Measurements from ENCODE around the gene PIK3AP1.

The PIK3AP1 gene

GRCh38 chr10:96663797-96664196 is 56.5 kb downstream of the PIK3AP1 start:
- no peak overlapping the region for H3K4me3 ChIP-seq (ENCODE audit: low read length)
- no peaks in the 10 kb centered on the region for H3K9me3 ChIP-seq (ENCODE audit: insufficient read depth, low read depth, low read length)
- H3K9ac ChIP-seq (ENCODE audit: low read depth, low read length) = no peak overlapping the region
- H3K36me3 ChIP-seq (ENCODE audit: insufficient read depth, low read depth, low read length) = no peaks in the 10 kb centered on the region
- no peaks in the 10 kb centered on the region for H3K27me3 ChIP-seq (ENCODE audit: insufficient read depth, low read length)
- no peaks in the 10 kb centered on the region for H3K4me1 ChIP-seq (ENCODE audit: insufficient read depth, low read length)
- no peak overlapping the region for H3K27ac ChIP-seq (ENCODE audit: low read length)

- no peak overlapping the region for H3K27ac ChIP-seq (ENCODE audit: low read length)
- H3K9ac ChIP-seq (ENCODE audit: low read depth, low read length) = no peak overlapping the region
- H3K4me3 ChIP-seq (ENCODE audit: low read length) = no peak overlapping the region
- H3K9me3 ChIP-seq (ENCODE audit: insufficient read depth, low read depth, low read length) = no peaks in the 10 kb centered on the region
- H3K4me1 ChIP-seq (ENCODE audit: insufficient read depth, low read length) = no peaks in the 10 kb centered on the region
- H3K36me3 ChIP-seq (ENCODE audit: insufficient read depth, low read depth, low read length) = no peaks in the 10 kb centered on the region
- H3K27me3 ChIP-seq (ENCODE audit: insufficient read depth, low read length) = no peaks in the 10 kb centered on the region
Observed at GRCh38 chr10:96661632-96662031, 58.7 kb downstream of the PIK3AP1 start.

- Histone ChIP-seq H3K4me1 (ENCODE audit: insufficient read depth, low read length) (no peaks in the 10 kb centered on the region), H3K9me3 (ENCODE audit: insufficient read depth, low read depth, low read length) (no peaks in the 10 kb centered on the region), H3K27me3 (ENCODE audit: insufficient read depth, low read length) (no peaks in the 10 kb centered on the region), H3K4me3 (ENCODE audit: low read length) (no peak overlapping the region), H3K27ac (ENCODE audit: low read length) (no peak overlapping the region), H3K36me3 (ENCODE audit: insufficient read depth, low read depth, low read length) (no peaks in the 10 kb centered on the region), H3K9ac (ENCODE audit: low read depth, low read length) (no peak overlapping the region)
Observed at GRCh38 chr10:96660297-96660696, 60.0 kb downstream of the PIK3AP1 start.

GRCh38 chr10:96658844-96659243 is 61.5 kb downstream of the PIK3AP1 start:
- Histone ChIP-seq H3K9me3 (ENCODE audit: insufficient read depth, low read depth, low read length) (no peaks in the 10 kb centered on the region), H3K4me3 (ENCODE audit: low read length) (no peak overlapping the region), H3K36me3 (ENCODE audit: insufficient read depth, low read depth, low read length) (no peaks in the 10 kb centered on the region), H3K4me1 (ENCODE audit: insufficient read depth, low read length) (no peaks in the 10 kb centered on the region), H3K9ac (ENCODE audit: low read depth, low read length) (no peak overlapping the region), H3K27me3 (ENCODE audit: insufficient read depth, low read length) (no peaks in the 10 kb centered on the region), H3K27ac (ENCODE audit: low read length) (no peak overlapping the region)

GRCh38 chr10:96657385-96657784 is 62.9 kb downstream of the PIK3AP1 start:
- Histone ChIP-seq H3K9me3 (ENCODE audit: insufficient read depth, low read depth, low read length) (no peaks in the 10 kb centered on the region), H3K27me3 (ENCODE audit: insufficient read depth, low read length) (no peaks in the 10 kb centered on the region), H3K36me3 (ENCODE audit: insufficient read depth, low read depth, low read length) (no peaks in the 10 kb centered on the region), H3K27ac (ENCODE audit: low read length) (no peak overlapping the region), H3K4me3 (ENCODE audit: low read length) (no peak overlapping the region), H3K9ac (ENCODE audit: low read depth, low read length) (no peak overlapping the region), H3K4me1 (ENCODE audit: insufficient read depth, low read length) (no peaks in the 10 kb centered on the region)

GRCh38 chr10:96656839-96657238 is 63.5 kb downstream of the PIK3AP1 start:
- Histone ChIP-seq H3K4me1 (ENCODE audit: insufficient read depth, low read length) (no peaks in the 10 kb centered on the region), H3K9me3 (ENCODE audit: insufficient read depth, low read depth, low read length) (no peaks in the 10 kb centered on the region), H3K27me3 (ENCODE audit: insufficient read depth, low read length) (no peaks in the 10 kb centered on the region), H3K9ac (ENCODE audit: low read depth, low read length) (no peak overlapping the region), H3K27ac (ENCODE audit: low read length) (no peak overlapping the region), H3K4me3 (ENCODE audit: low read length) (no peak overlapping the region), H3K36me3 (ENCODE audit: insufficient read depth, low read depth, low read length) (no peaks in the 10 kb centered on the region)

- no peak overlapping the region for H3K27ac ChIP-seq (ENCODE audit: low read length)
- H3K9ac ChIP-seq (ENCODE audit: low read depth, low read length) = no peak overlapping the region
- H3K27me3 ChIP-seq (ENCODE audit: insufficient read depth, low read length) = no peaks in the 10 kb centered on the region
- H3K4me3 ChIP-seq (ENCODE audit: low read length) = no peak overlapping the region
- H3K36me3 ChIP-seq (ENCODE audit: insufficient read depth, low read depth, low read length) = no peaks in the 10 kb centered on the region
- H3K9me3 ChIP-seq (ENCODE audit: insufficient read depth, low read depth, low read length) = no peaks in the 10 kb centered on the region
- H3K4me1 ChIP-seq (ENCODE audit: insufficient read depth, low read length) = no peaks in the 10 kb centered on the region
Observed at GRCh38 chr10:96656198-96656577, 64.1 kb downstream of the PIK3AP1 start.

- no peaks in the 10 kb centered on the region for H3K9me3 ChIP-seq (ENCODE audit: insufficient read depth, low read depth, low read length)
- no peaks in the 10 kb centered on the region for H3K27me3 ChIP-seq (ENCODE audit: insufficient read depth, low read length)
- H3K27ac ChIP-seq (ENCODE audit: low read length) = no peak overlapping the region
- H3K4me1 ChIP-seq (ENCODE audit: insufficient read depth, low read length) = no peaks in the 10 kb centered on the region
- H3K9ac ChIP-seq (ENCODE audit: low read depth, low read length) = no peak overlapping the region
- H3K36me3 ChIP-seq (ENCODE audit: insufficient read depth, low read depth, low read length) = no peaks in the 10 kb centered on the region
- no peak overlapping the region for H3K4me3 ChIP-seq (ENCODE audit: low read length)
Observed at GRCh38 chr10:96655461-96656197, 64.7 kb downstream of the PIK3AP1 start.

- no peak overlapping the region for H3K4me3 ChIP-seq (ENCODE audit: low read length)
- H3K9ac ChIP-seq (ENCODE audit: low read depth, low read length) = no peak overlapping the region
- no peaks in the 10 kb centered on the region for H3K9me3 ChIP-seq (ENCODE audit: insufficient read depth, low read depth, low read length)
- no peaks in the 10 kb centered on the region for H3K27me3 ChIP-seq (ENCODE audit: insufficient read depth, low read length)
- no peaks in the 10 kb centered on the region for H3K36me3 ChIP-seq (ENCODE audit: insufficient read depth, low read depth, low read length)
- no peak overlapping the region for H3K27ac ChIP-seq (ENCODE audit: low read length)
- H3K4me1 ChIP-seq (ENCODE audit: insufficient read depth, low read length) = no peaks in the 10 kb centered on the region
Observed at GRCh38 chr10:96651998-96652431, 68.3 kb downstream of the PIK3AP1 start.

- Histone ChIP-seq H3K4me1 (ENCODE audit: insufficient read depth, low read length) (no peaks in the 10 kb centered on the region), H3K9ac (ENCODE audit: low read depth, low read length) (no peak overlapping the region), H3K36me3 (ENCODE audit: insufficient read depth, low read depth, low read length) (no peaks in the 10 kb centered on the region), H3K27me3 (ENCODE audit: insufficient read depth, low read length) (no peaks in the 10 kb centered on the region), H3K4me3 (ENCODE audit: low read length) (no peak overlapping the region), H3K27ac (ENCODE audit: low read length) (no peak overlapping the region), H3K9me3 (ENCODE audit: insufficient read depth, low read depth, low read length) (no peaks in the 10 kb centered on the region)
Observed at GRCh38 chr10:96650958-96651357, 69.4 kb downstream of the PIK3AP1 start.

- no peaks in the 10 kb centered on the region for H3K27me3 ChIP-seq (ENCODE audit: insufficient read depth, low read length)
- H3K27ac ChIP-seq (ENCODE audit: low read length) = no peak overlapping the region
- no peaks in the 10 kb centered on the region for H3K36me3 ChIP-seq (ENCODE audit: insufficient read depth, low read depth, low read length)
- no peaks in the 10 kb centered on the region for H3K4me1 ChIP-seq (ENCODE audit: insufficient read depth, low read length)
- no peak overlapping the region for H3K4me3 ChIP-seq (ENCODE audit: low read length)
- H3K9me3 ChIP-seq (ENCODE audit: insufficient read depth, low read depth, low read length) = no peaks in the 10 kb centered on the region
- no peak overlapping the region for H3K9ac ChIP-seq (ENCODE audit: low read depth, low read length)
Observed at GRCh38 chr10:96648297-96648696, 72.0 kb downstream of the PIK3AP1 start.

- Histone ChIP-seq H3K9ac (ENCODE audit: low read depth, low read length) (no peak overlapping the region), H3K9me3 (ENCODE audit: insufficient read depth, low read depth, low read length) (no peaks in the 10 kb centered on the region), H3K4me3 (ENCODE audit: low read length) (no peak overlapping the region), H3K36me3 (ENCODE audit: insufficient read depth, low read depth, low read length) (no peaks in the 10 kb centered on the region), H3K4me1 (ENCODE audit: insufficient read depth, low read length) (no peaks in the 10 kb centered on the region), H3K27ac (ENCODE audit: low read length) (no peak overlapping the region), H3K27me3 (ENCODE audit: insufficient read depth, low read length) (no peaks in the 10 kb centered on the region)
Observed at GRCh38 chr10:96647466-96647865, 72.8 kb downstream of the PIK3AP1 start.

All from iPS-20b (cell line).